HG03565 (cell line): Measurements from ENCODE around the gene IP6K3.

Source experiments
- ATAC-seq: cut with Tn5 transposase; IDR thresholded peaks from one replicate; pipeline ENCODE4 v1.9.1; 2021; ENCODE audit warnings: mild to moderate bottlenecking, moderate library complexity; ENCODE audit not compliant: unreplicated experiment

IP6K3 gene

GRCh38 chr6:33777398-33778388, 31.0 kb upstream of the IP6K3 start:
- ATAC-seq, result no peak

- ATAC-seq, result no peak
Observed at GRCh38 chr6:33776764-33777163, 30.1 kb upstream of the IP6K3 start.

GRCh38 chr6:33776186-33776585, 29.5 kb upstream of the IP6K3 start:
- no peak for ATAC-seq

GRCh38 chr6:33774774-33775173, 28.1 kb upstream of the IP6K3 start:
- no peak for ATAC-seq

- no peak for ATAC-seq
Observed at GRCh38 chr6:33772902-33773472, 26.3 kb upstream of the IP6K3 start.

GRCh38 chr6:33772082-33772830, 25.6 kb upstream of the IP6K3 start:
- ATAC-seq, result no peak

- no peak for ATAC-seq
Observed at GRCh38 chr6:33771146-33772081, 24.7 kb upstream of the IP6K3 start.

- ATAC-seq, result no peak
Observed at GRCh38 chr6:33770833-33771145, 24.1 kb upstream of the IP6K3 start.

- no peak for ATAC-seq
Observed at GRCh38 chr6:33770124-33770832, 23.6 kb upstream of the IP6K3 start.

- ATAC-seq, result no peak
Observed at GRCh38 chr6:33769248-33769821, 22.6 kb upstream of the IP6K3 start.

GRCh38 chr6:33768644-33769120, 22.0 kb upstream of the IP6K3 start:
- no peak for ATAC-seq

- no peak for ATAC-seq
Observed at GRCh38 chr6:33766921-33767907, 20.5 kb upstream of the IP6K3 start.

- no peak for ATAC-seq
Observed at GRCh38 chr6:33765368-33765767, 18.7 kb upstream of the IP6K3 start.

GRCh38 chr6:33764036-33764435, 17.3 kb upstream of the IP6K3 start:
- ATAC-seq, result no peak

GRCh38 chr6:33763483-33763882, 16.8 kb upstream of the IP6K3 start:
- no peak for ATAC-seq

GRCh38 chr6:33762713-33763112, 16.0 kb upstream of the IP6K3 start:
- ATAC-seq, result no peak

GRCh38 chr6:33761922-33762629, 15.4 kb upstream of the IP6K3 start:
- no peak for ATAC-seq

- ATAC-seq, result no peak
Observed at GRCh38 chr6:33761581-33761921, 14.8 kb upstream of the IP6K3 start.
